SK-N-SH (cell line): Measurements from ENCODE around the gene FRS2. TPM values are rescaled to one million over a fixed set of nuclear protein-coding genes. Genes with fewer than 3 reads are reported as not detected.

ENCODE experiments used
- CTCF ChIA-PET: fragments of 300-600, 350-600 bp; formaldehyde crosslinking; extraction: SDS; loops from one replicate; lab custom pipeline; 2021; lab: Yijun Ruan, JAX
- POLR2A ChIA-PET: fragments of 350-600 bp; sonication (Branson Sonifier 250); formaldehyde crosslinking; extraction: SDS; loops from one replicate; lab custom pipeline; 2020; ENCODE audit warnings: antibody characterized with exemption, inconsistent platforms; lab: Yijun Ruan, JAX
- DNase-seq: peaks from one replicate; pipeline ENCODE4 v3.0.0; 2012
- H2AFZ ChIP-seq: fragments of 200-600 bp; sonication (generic); 2 replicates; pipeline ENCODE4 v1.8.1; 2016; ENCODE audit warnings: antibody characterized with exemption, mild to moderate bottlenecking, low read depth
- H3F3A ChIP-seq: fragments of 200-600 bp; sonication (generic); replicated peaks from 2 replicates; pipeline ENCODE3; 2016; ENCODE audit warnings: antibody characterized with exemption, mild to moderate bottlenecking; ENCODE audit not compliant: insufficient read depth
- H3K27ac ChIP-seq, 2 experiments: fragments of 200-500 bp in 1 of 2; fragments of 200-600 bp in 1 of 2; sonication (Bioruptor generic) in 1 of 2; sonication (generic), shearing (Covaris generic) in 1 of 2; 2 replicates each; pipeline versions ENCODE4 v1.5.1 to v1.6.1; 2014 to 2016; ENCODE audit warnings: low read depth in 2 of 2, inconsistent platforms in 1 of 2, low read length in 1 of 2, mild to moderate bottlenecking in 1 of 2, mixed read lengths in 1 of 2
- H3K27me3 ChIP-seq: fragments of 200-600 bp; sonication (generic), shearing (Covaris generic); 2 replicates; pipeline ENCODE4 v1.6.1; 2016; ENCODE audit warnings: mixed run types; ENCODE audit not compliant: insufficient read depth
- H3K36me3 ChIP-seq, 2 experiments: fragments of 200-500 bp in 1 of 2; fragments of 200-600 bp in 1 of 2; sonication (Bioruptor generic) in 1 of 2; sonication (generic) in 1 of 2; replicated peaks in 1 of 2; 2 replicates each; pipeline versions ENCODE3 to v1.5.1; 2014 to 2016; ENCODE audit warnings: low read length in 1 of 2, mild to moderate bottlenecking in 1 of 2; ENCODE audit not compliant: insufficient read depth in 2 of 2, control insufficient read depth in 1 of 2
- H3K4me1 ChIP-seq, 2 experiments: fragments of 200-500 bp in 1 of 2; fragments of 200-600 bp in 1 of 2; sonication (Bioruptor generic) in 1 of 2; sonication (generic), shearing (Covaris generic) in 1 of 2; 2 replicates each; pipeline versions ENCODE4 v1.5.1 to v1.6.1; 2014 to 2016; ENCODE audit warnings: low read depth in 1 of 2, low read length in 1 of 2, mixed run types in 1 of 2; ENCODE audit not compliant: insufficient read depth in 2 of 2, control insufficient read depth in 1 of 2
- H3K4me2 ChIP-seq: fragments of 200-600 bp; sonication (generic), shearing (Covaris generic); 2 replicates; pipeline ENCODE4 v1.6.1; 2017; ENCODE audit warnings: mixed run types
- H3K4me3 ChIP-seq, 2 experiments: fragments of 200-500 bp in 1 of 2; fragments of 200-600 bp in 1 of 2; sonication (Bioruptor generic) in 1 of 2; sonication (generic), shearing (Covaris generic) in 1 of 2; 2 replicates each; pipeline versions ENCODE4 v1.5.1 to v1.8.1; 2014 to 2016; ENCODE audit warnings: low read depth in 2 of 2, inconsistent platforms in 1 of 2, low read length in 1 of 2, mild to moderate bottlenecking in 1 of 2, mixed read lengths in 1 of 2, moderate library complexity in 1 of 2
- H3K79me2 ChIP-seq: fragments of 200-600 bp; sonication (generic); 2 replicates; pipeline ENCODE4 v1.8.1; 2017; ENCODE audit warnings: mild to moderate bottlenecking; ENCODE audit not compliant: insufficient read depth
- H3K9ac ChIP-seq: fragments of 200-600 bp; sonication (generic); 2 replicates; pipeline ENCODE4 v1.6.1; 2017; ENCODE audit warnings: mixed run types
- H3K9me2 ChIP-seq: fragments of 200-600 bp; sonication (generic); 2 replicates; pipeline ENCODE4 v1.6.1; 2017; ENCODE audit warnings: mixed run types
- H3K9me3 ChIP-seq: fragments of 200-600 bp; sonication (generic); 2 replicates; pipeline ENCODE4 v1.6.1; 2017; ENCODE audit warnings: mixed run types, mild to moderate bottlenecking, moderate library complexity
- H4K20me1 ChIP-seq: fragments of 200-600 bp; sonication (generic); 2 replicates; pipeline ENCODE4 v1.6.1; 2017; ENCODE audit warnings: mild to moderate bottlenecking, mixed run types; ENCODE audit not compliant: insufficient read depth
- CHD2 ChIP-seq: fragments of 150-350 bp; IDR thresholded peaks from 2 replicates; pipeline ENCODE4 v1.6.1; 2018; ENCODE audit warnings: low read length; ENCODE audit not compliant: partially characterized antibody
- CTCF ChIP-seq: fragments of 200-600 bp; sonication (generic); IDR thresholded peaks from 2 replicates; pipeline ENCODE4 v1.6.1; 2017; ENCODE audit warnings: antibody characterized with exemption, mild to moderate bottlenecking, moderate library complexity
- JUND ChIP-seq: IDR thresholded peaks from 2 replicates; pipeline ENCODE4 v1.4.0; 2012
- NFIC ChIP-seq: IDR thresholded peaks from 2 replicates; pipeline ENCODE4 v1.4.0; 2012; ENCODE audit warnings: borderline replicate concordance
- TEAD4 ChIP-seq: IDR thresholded peaks from 2 replicates; pipeline ENCODE4 v1.4.0; 2012; ENCODE audit warnings: mild to moderate bottlenecking, borderline replicate concordance; ENCODE audit not compliant: insufficient read depth
- USF2 ChIP-seq: fragments of 150-350 bp; IDR thresholded peaks from 2 replicates; pipeline ENCODE4 v1.6.1; 2017; ENCODE audit warnings: antibody characterized with exemption, low read length, low read depth, borderline replicate concordance
- WGBS: methylation state at CpG from one replicate; pipeline ENCODE4 v1.1.6; 2017; ENCODE audit warnings: low lambda C conversion rate; 5-methylcytosine and 5-hydroxymethylcytosine counted together
- polyA plus RNA-seq, 3 experiments: library from polyadenylated mRNA; depleted of rRNA; stranded (reverse); fragments of >200 nt; gene quantifications; 2 replicates each; pipeline ENCODE4 v1.2.3, GENCODE V29; 2012

FRS2 gene
- polyA plus RNA-seq, 1 of the 3 experiments (the other 2 are of a cell fraction), result 7.1 TPM

- TF ChIP-seq USF2, result no peak
- no peak for TF ChIP-seq TEAD4
- no peak for TF ChIP-seq CTCF
- TF ChIP-seq JUND, result no peak
- TF ChIP-seq, all 33 proteins: peak for 0
Measured at GRCh38 chr12:69430942-69431590, 39.1 kb upstream of the FRS2 start (continued).

- H2AFZ ChIP-seq, result no peak overlapping the region
Measured at GRCh38 chr12:69431591-69432222, 38.5 kb upstream of the FRS2 start.

GRCh38 chr12:69433653-69434052, 36.5 kb upstream of the FRS2 start:
- Histone ChIP-seq H4K20me1 (no peaks in the 10 kb centered on the region), H3K4me3 (no peak overlapping the region), H3K79me2 (no peaks in the 10 kb centered on the region), H3K9ac (no peak overlapping the region), H3F3A (no peaks in the 10 kb centered on the region), H3K4me1 (peaks cover 0 to 5% of the 10 kb centered on the region in 2 experiments; a peak in 1 of 4 replicates), H3K9me3 (no peaks in the 10 kb centered on the region), H3K27ac (no peak overlapping the region), H2AFZ (no peak overlapping the region), H3K36me3 (no peaks in the 10 kb centered on the region), H3K4me2 (no peak overlapping the region), H3K27me3 (no peaks in the 10 kb centered on the region), H3K9me2 (no peaks in the 10 kb centered on the region)
- no peak for DNase-seq
- ChIA-PET POLR2A (no interaction called here), CTCF (interaction anchor here (1.1 kb wide), 2 partner anchors 29 to 137 kb away, joined by 3 to 4 read pairs; no protein-coding TSS in a partner anchor)
- 92% methylated on average over 3 of the region's 3 CpGs for WGBS
- TF ChIP-seq NFIC, result no peak
- no peak for TF ChIP-seq CHD2

More at GRCh38 chr12:69431591-69432222, 38.5 kb upstream of the FRS2 start:
- H3K9me2 ChIP-seq, result no peaks in the 10 kb centered on the region
- H3K27me3 ChIP-seq, result no peaks in the 10 kb centered on the region
- H3K36me3 ChIP-seq, result no peaks in the 10 kb centered on the region
- CTCF ChIA-PET, result interaction anchor here (0.6 kb wide), 1 partner anchor 139 kb away, joined by 3 read pairs; no protein-coding TSS in a partner anchor
- TF ChIP-seq NFIC, result no peak
- DNase-seq, result no peak
- no peaks in the 10 kb centered on the region for H3F3A ChIP-seq
- H3K9me3 ChIP-seq, result no peaks in the 10 kb centered on the region
- 82% methylated on average over 8 of the region's 8 CpGs for WGBS
- H4K20me1 ChIP-seq, result no peaks in the 10 kb centered on the region
- no peak overlapping the region for H3K4me2 ChIP-seq
- no peaks in the 10 kb centered on the region for H3K4me1 ChIP-seq
- no peak overlapping the region for H3K27ac ChIP-seq
- H3K4me3 ChIP-seq, result no peak overlapping the region
- H3K9ac ChIP-seq, result no peak overlapping the region
- POLR2A ChIA-PET, result no interaction called here
- no peaks in the 10 kb centered on the region for H3K79me2 ChIP-seq
